GM21786 (cell line): ENCODE measurements around the gene RSPH3.
"Not testable (repeated sequence)": the region's sequence is repeated elsewhere in the genome, so short reads cannot be mapped to it uniquely, and the experiment has no call there.

ENCODE experiments used
- ATAC-seq: cut with Tn5 transposase; IDR thresholded peaks from one replicate; pipeline ENCODE4 v1.9.1; 2021; ENCODE audit not compliant: unreplicated experiment

RSPH3 gene

DNA sequence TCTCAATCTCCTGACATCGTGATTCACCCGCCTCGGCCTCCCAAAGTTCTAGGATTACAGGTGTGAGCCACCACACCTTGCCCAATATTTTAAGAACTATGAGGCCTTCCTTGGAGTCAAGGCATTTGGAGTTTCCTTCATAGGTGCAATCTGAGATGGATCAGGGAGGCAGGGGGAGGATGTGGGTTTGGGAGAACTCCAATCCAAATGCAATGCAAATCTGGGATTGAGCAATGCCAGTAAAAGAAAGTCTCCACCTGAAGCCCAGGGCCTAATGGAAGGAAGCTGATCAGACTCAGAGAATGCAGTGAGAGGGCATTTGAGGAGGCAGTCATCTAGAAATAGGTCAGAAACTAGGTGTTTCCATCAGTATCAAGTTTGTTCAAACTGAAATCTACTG, 21.2 kb downstream of the RSPH3 start:
- ATAC-seq, result no peak

DNA sequence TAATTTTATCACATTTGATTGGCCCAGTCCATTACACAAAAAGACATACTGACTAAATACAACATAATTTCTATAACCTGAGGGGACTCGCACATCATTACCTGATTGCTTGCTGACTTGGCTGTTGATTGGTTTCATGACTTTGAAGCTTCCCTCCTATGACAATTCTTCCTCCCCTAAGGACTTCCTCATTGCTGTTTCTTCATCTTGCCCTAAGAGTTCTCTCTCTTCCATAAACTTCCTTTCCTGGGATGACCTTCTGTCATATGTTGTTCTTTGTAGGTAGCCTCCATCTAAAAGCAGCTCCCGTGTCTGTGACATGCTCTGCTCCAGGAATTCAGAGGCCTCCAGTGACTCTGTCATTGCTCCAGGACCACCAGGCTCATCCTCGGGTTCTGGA, 22.6 kb downstream of the RSPH3 start:
- ATAC-seq, result no peak

DNA sequence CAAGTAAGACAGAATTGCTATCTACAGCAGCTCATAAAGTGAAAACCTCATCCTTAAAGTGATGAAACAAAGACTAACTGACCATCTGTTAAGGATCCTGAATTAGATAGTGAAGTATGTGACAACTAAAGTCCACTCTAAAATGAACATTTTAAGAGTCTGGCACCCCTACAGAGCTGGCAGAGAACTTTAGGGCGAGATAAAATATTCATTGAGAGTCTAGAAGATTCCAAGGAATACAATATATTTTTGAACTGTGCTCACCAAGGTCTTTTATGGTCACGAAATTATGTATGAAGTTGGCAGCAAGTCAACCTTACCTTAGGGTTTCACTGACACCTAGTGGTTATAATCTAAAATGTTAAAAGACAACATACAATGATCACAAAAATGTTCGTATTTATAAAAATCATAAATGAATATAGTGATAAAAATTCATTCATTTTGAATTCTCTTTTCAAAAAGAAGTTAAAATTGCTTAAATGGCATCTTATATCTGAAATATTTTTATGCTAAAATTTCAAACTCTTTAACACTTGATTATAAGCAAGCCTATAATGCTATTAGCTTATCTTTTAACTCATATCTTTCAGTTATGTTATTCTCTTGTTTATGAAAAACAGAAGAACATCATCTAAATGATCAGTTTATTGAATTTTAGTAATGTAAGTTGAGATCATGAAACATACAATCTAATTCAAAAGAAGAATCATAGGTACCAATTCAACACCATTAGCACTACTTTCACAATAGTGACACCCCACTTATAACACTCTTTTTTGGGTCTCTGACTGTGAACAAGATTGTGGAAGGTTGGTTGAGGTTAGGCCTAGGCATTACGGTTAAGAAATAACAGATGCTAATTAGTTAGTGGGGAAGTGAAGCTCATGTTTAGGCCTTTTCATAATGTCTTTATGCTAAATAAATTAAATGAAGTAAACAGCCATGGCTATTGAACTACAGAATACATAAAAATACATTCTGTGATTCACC, 27.5 kb downstream of the RSPH3 start:
- no peak for ATAC-seq

DNA sequence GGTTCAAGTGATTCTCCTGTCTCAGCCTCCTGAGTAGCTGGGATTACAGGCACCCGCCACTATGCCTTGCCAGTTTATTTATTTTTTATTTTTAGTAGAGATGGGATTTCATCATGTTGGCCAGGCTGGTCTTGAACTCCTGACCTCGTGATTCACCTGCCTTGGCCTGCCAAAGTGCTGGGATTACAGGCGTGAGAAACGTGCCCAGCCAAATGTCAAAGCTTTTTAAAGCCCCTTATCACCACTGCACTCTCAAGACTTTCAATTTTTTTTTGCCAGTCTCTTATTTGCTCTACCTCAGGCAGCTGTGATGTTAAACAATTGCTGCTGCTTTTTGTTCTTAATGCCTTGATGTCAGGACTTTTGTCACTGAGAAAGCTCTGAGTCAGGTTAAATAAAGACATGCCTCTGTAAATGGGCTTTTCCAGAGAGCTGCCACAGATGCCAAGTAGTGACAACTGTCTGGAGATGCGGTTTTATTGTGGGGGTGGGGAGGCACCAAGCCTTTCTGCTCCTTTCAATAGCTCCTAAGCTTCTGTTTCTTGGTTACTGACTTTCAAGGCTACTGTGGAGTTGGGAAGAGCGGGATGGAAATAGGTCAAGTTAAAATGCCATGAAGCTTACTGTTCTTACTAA, 29.2 kb downstream of the RSPH3 start:
- no peak for ATAC-seq

DNA sequence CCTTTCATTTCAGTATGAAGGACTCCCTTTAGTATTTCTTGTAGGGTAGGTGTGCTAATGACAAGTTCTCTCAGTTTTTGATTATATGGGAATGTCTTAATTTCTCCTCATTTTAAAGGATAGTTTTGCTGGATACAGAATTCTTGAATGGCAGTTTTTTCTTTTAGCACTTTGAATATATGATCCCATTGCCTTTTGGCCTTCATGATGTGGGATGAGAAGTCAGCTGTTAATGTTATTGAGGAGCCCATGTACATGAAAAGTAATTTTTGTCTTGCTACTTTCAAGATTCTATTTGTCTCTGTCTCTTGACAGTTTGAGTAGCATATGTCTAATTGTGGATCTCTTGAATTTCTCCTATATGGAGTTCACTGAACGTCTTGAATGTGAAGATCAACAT, 30.9 kb downstream of the RSPH3 start:
- no peak for ATAC-seq

DNA sequence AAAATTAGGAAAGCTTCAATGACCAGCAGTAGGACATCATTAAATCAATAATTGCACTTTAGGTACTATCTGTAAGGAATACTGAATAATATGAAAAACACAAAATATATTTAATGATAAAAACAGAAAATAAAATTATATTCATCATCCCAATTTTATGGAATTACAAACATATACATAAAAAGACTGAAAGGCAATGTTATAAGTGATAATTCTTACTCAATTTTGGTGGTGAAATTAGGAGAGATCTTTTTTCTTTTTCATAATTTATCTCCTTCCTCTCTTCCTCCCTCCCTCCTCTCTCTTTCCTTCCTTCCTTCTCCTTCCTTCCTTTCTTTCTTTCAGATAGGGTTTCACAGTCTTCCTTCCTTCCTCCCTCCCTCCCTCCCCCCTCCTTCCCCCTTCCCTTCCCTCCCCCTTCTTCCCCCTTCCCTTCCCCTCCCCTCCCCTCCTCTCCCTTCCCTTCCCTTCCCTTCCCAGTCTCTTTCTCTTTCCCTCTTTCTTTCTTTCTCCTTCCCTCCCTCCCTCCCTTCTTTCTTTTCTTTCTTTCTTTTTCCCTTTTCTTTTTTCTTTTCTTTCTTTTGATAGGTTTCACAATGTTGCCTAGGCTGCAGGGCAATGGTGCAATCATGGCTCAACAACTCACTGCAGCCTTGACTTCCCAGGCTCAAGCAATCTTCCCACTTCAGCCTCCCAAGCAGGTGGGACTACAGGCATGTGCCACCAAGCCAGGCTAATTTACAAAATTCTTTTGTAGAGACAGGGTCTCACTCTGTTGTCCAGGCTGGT, 36.8 kb downstream of the RSPH3 start:
- ATAC-seq, result no peak

DNA sequence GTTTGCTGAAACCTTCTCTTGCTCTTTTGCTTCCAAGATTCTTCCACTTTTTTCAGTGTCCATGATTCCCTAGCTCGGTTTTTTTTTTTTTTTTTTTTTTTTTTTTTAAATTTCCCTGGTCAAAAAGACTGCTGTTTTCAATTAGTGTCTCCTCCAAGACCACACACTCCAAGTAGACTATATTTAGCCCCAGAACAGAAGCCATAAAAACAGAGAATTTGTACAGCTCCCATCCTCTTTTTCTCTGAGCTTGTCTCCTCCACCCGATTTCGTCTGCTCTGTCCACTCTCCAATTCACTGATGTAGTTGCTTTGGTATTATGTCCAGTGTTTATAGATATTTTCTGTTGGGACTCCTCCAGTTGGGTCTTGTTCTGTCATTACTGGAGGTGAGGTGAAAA, 37.6 kb downstream of the RSPH3 start:
- no peak for ATAC-seq

DNA sequence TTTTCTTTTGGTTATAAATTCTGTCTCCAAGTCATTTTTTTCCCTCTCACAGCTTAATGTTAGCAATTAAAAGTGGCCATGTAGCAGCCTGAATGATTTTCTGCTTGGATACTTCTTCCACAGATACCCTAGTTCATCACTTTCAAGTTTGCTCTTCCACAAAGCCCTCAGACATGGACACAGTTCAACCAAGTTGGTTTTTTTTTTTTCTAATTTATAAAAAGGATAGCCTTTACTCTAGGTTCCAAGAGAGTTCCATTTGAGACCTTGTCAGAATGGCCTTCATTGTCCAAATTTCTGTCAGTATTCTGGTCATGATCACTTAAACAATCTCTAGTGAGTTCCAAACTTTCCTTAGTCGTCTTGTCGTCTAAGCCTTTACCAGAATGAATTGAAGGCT, 40.0 kb downstream of the RSPH3 start:
- no peak for ATAC-seq

DNA sequence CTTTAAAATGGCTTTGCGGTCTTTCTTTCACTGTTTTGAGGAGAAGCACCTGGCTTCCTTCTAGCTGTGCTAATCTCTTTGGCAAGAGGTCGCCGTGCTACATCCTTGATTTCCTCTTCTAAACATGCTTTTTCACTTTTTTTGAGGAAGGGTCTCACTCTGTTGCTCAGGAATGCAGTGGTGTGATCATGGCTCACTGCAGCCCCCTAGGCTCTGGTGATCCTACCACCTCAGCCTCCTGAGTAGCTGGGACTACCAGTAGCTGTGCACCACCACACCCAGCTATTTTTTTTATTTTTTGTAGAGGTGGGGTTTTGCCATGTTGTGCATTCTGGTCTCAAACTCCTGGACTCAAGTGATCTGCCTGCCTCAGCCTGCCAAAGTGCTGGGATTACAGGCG, 40.5 kb downstream of the RSPH3 start:
- ATAC-seq, result no peak

DNA sequence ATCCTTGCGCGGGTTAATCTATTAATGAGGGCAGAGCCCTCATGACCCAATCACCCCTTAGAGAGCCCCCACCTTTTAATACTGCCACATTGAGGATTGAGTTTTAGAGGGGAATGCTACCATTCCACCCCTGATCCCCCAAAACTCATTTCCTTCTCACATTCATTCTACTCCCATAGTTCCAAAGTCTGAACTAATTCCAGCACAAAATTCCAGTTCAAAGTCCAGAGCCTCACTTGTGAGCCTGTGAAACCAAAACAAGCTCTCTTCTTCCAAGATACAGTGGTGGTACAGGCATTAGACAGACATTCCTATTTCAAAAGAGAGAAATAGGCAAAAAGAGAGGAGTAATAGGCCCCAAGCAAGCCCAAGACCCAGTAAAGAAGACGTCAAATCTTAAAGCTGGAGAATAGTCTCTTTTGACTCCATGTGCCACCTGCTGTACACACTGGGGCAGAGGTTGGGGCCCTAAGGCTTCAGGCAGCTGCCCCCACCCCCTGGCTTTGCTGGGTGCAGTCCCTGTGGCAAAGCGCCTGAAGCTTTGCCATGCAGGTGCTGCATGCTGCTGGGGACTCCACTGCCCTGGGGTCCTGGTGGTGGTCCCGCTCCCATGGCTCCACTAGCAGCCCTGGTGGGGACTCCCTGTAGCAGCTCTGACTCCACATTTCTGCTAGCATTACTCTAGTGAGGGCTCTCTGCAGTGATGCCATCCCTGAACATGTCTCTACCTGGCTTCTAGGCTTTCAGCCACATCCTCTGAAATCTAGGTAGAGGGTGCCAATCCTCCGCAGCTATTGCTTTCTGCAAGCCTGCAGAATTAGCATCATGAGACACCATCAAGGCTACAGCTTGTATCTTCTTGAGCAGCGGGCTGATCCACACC, 41.3 kb downstream of the RSPH3 start:
- ATAC-seq, result no peak

DNA sequence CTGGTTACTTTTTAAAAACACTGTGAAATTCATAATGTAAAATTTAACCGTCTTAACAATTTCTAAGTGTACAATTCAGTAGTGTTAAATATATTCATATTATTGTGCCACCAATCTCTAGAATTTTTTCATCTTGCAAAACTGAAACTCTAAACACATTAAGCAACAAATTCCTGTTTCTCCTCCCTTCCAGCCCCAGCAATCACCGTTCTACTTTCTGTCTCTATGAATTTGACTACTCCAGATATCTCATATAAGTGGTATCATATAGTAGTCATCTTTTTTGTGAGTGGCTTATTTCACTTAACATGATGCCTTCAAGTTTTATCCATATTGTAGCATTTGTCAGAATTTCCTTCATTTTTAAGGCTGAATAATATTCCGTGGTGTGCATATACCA, 44.7 kb downstream of the RSPH3 start:
- ATAC-seq, result no peak

DNA sequence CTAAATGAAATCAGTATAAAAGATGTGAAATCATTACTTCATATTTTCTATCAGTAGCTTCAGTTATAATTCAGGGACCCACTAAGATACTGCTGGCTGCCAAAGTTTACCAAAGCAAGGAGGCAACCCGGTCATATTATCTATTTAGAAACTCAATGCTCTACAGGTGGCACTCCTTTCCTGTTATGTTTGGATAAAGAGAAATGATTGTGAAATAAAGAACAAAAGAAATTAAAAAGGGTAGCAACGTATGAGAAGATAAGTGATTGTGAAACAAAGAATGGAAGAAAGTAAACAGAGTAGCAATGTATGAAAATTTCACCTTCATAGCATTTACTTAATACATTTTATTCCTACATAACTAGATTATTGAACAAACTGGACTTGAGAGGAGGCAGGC, 45.2 kb downstream of the RSPH3 start:
- no peak for ATAC-seq

DNA sequence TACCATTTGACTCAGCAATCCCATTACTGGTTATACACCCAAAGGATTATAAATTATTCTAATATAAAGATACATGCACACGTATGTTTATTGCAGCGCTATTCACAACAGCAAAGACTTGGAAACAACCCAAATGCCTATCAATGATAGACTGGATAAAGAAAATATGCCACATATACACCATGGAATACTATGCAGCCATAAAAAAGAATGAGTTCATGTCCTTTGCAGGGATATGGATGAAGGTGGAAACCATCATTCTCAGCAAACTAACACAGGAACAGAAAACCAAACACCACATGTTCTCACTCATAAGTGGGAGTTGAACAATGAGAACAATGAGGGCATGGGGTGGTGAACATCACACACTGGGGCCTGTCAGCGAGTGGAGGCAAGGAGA, 48.0 kb downstream of the RSPH3 start:
- ATAC-seq, result not testable (repeated sequence)

DNA sequence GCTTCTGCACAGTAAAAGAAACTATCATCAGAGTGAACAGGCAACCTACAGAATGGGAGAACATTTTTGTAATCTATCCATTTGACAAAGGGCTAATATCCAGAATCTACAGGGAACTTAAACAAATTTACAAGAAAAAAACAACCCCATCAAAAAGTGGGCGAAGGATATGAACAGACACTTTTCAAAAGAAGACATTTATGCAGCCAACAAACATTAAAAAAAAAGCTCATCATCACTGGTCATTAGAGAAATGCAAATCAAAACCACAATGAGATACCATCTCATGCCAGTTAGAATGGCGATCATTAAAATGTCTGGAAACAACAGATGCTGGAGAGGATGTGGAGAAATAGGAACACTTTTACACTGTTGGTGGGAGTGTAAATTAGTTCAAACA, 48.4 kb downstream of the RSPH3 start:
- ATAC-seq, result not testable (repeated sequence)

DNA sequence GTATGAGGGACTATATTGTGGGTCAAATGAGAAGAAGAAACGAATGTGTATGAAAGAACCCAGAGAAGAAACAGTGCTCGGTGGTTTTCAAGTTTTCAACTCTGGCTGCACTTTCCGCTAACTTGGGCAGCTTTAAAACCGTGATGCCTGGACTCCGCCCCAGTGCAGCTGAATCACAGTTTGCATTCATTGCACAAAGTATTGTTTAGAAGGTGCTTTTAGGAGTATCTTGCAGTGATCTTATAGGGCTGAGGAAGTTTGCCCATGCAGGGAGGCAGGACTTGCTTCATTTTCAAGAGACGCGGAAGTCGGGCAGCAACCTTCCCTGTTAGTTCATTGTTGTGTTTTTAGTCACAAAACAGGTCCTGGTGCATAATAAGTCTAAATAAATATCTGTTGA, 52.7 kb downstream of the RSPH3 start:
- no peak for ATAC-seq

DNA sequence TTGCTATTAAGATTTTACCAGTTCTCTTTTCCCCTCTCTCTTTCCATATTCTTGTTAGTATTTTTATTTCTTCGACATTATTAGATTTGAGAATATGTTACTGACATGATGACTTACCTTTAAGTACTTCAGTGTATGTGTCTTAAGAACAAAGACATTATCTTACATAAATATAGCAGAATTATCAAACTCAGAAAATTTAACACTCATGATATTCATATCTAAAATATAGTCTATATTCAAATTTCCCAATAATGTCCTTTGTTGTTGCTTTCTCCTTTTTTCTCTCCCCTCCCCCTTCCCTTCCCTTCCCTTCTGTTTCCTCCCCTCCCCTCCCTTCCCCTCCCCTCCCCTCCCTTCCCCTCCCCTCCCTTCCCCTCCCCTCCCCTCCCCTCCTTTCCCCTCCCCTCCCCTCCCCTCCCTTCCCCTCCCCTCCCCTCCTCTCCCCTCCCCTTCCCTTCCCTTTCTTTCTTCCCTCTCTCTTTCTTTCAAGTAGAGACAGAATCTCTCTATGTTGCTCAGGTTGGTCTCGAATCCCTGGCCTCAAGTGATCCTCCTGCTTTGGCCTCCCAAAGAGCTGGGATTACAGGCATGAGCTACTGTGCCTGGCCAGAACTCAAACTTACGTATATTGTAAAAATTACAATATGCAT, 56.5 kb downstream of the RSPH3 start:
- ATAC-seq, result no peak

DNA sequence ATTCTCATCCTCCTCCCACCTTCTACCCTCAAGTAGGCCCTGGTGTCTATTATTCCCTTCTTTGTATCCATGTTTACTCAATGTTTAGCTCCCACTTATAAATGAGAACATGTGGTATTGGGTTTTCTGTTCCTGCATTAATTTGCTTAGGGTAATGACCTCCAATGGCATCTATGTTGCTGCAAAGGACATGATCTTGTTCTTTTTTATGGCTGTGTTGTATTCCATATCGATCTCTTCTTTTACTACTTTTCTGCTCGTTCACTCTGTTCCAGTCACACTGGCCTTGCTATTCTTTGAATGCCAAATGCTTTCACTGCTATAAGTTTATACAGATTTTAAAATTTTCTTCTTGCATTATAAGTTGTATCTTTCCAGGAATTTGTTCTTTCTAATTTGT, 57.7 kb downstream of the RSPH3 start:
- no peak for ATAC-seq

DNA sequence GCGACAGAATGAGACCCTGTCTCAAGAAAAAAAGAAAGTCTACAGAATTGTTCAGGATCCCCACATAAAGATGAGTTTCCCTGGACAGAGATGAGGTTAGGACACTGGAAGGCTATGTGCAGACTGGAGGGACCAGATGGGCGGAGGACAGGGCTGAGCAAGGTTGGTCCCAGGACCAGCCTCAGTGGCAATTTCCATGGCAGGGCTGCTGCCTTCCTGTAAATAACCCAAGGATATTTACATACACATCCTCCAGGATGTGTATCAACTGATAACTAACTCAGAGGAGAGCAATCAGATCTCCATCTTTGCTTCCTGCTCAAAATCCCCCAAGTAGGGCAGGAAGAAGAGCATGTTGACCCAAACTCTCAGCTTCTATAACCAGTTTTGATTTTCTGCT, 58.8 kb downstream of the RSPH3 start:
- no peak for ATAC-seq

DNA sequence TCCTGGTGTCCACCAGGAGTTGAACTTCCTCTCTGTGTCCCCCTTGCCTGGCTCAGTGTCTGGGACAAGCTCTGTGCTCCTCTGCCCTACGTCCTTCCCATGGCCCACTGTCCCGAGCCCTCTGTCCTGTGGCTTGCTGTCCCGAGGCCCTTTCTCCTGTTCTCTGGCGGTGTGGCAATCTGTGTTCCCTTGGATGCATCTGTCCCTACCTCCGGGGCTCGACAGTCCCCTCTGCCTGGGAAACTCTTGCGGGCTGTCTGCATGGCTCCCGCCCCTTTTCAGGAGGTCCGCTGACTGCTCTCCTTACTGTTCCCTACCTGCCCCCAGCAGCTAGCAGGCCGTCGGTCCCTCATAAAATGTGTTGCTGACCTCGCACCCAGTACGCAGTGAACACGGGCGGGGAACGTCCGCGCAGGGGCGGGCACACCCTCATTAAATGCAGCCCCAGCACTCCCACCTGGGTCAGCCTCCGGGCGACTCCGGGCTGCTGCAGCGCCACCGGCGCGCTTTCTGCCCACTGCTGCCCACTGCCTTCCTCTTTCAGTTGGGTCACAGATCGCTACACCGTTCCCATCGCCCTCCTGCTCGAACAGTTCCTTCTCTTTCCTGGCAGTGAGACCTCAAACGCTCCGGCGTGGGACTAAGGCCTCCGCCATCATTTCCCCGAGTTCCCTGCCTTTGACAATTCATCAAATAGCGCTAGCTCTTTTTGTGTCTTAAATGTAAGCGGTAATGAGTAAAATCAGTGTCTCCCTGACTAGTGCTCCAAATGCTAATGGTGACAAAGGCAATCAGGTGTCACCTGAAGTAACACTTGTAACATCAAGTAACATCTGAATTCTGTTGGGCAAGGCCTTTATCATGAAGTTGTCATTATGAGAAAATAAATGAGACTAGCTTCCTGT, 60.5 kb downstream of the RSPH3 start:
- no peak for ATAC-seq
